Spleen (tissue), 13 donors: ENCODE measurements around the gene RGPD6. TPM values are rescaled to one million over a fixed set of nuclear protein-coding genes. Genes with fewer than 3 reads are reported as not detected.
"Not testable (repeated sequence)": the region's sequence is repeated elsewhere in the genome, so short reads cannot be mapped to it uniquely, and the experiment has no call there.

Experiments
- DNase-seq: peaks from one replicate; pipeline ENCODE4 v3.0.0-alpha.2; 2020
- H3K27ac ChIP-seq, 8 donors: fragments of 200-600 bp; sonication (generic) in 7 of 8; 1 replicate in 4 of 8; 2 replicates in 4 of 8; pipeline versions ENCODE4 v1.5.0 to v1.8.0; 2016 to 2021; ENCODE audit warnings: inconsistent platforms in 4 of 8, mild to moderate bottlenecking in 4 of 8, moderate library complexity in 1 of 8
- H3K27me3 ChIP-seq, 7 donors: fragments of 200-600 bp; sonication (generic) in 6 of 7; replicated peaks in 1 of 7; 1 replicate in 4 of 7; 2 replicates in 3 of 7; pipeline versions ENCODE4 v1.5.0 to v1.8.0; 2016 to 2021; ENCODE audit warnings: inconsistent platforms in 3 of 7, mild to moderate bottlenecking in 1 of 7
- H3K36me3 ChIP-seq, 6 donors: fragments of 200-600 bp; sonication (generic) in 5 of 6; 1 replicate in 4 of 6; 2 replicates in 2 of 6; pipeline versions ENCODE4 v1.5.0 to v1.8.0; 2016 to 2021; ENCODE audit warnings: inconsistent platforms in 2 of 6
- H3K4me1 ChIP-seq, 6 donors: fragments of 200-600 bp; sonication (generic) in 5 of 6; 1 replicate in 3 of 6; 2 replicates in 3 of 6; pipeline versions ENCODE4 v1.5.0 to v1.8.0; 2016 to 2021; ENCODE audit warnings: inconsistent platforms in 3 of 6
- H3K4me3 ChIP-seq, 8 donors: fragments of 200-600 bp; sonication (generic) in 7 of 8; 1 replicate in 4 of 8; 2 replicates in 4 of 8; pipeline versions ENCODE4 v1.5.0 to v1.8.0; 2016 to 2021; ENCODE audit warnings: inconsistent platforms in 4 of 8, mild to moderate bottlenecking in 4 of 8, moderate library complexity in 2 of 8
- H3K9me3 ChIP-seq, 8 donors: fragments of 200-600 bp; sonication (generic) in 7 of 8; 1 replicate in 4 of 8; 2 replicates in 4 of 8; pipeline versions ENCODE4 v1.5.0 to v1.8.0; 2016 to 2021; ENCODE audit warnings: inconsistent platforms in 4 of 8
- whole genome bisulfite sequencing, 5 donors: extraction: QIAGEN DNeasy Blood & Tissue Kit in 3 of 5; methylation state at CpG; one replicate each; pipeline versions ENCODE4 v1.1.5 to v1.1.7; 2013 to 2018; 5-methylcytosine and 5-hydroxymethylcytosine counted together
- intact Hi-C: fragments of 100-400 bp; cut with DNase I; formaldehyde crosslinking; loops from one replicate; pipeline ENCODE4 v1.15.0; 2023; ENCODE audit warnings: low total_unique reads
- long read RNA-seq, 2 donors: transcript quantifications; one replicate each; lab custom pipeline, GENCODE V29; 2026
- polyA plus RNA-seq, 3 donors: library from polyadenylated mRNA; stranded (reverse); fragments of 200-250 nt; gene quantifications; one replicate each; pipeline ENCODE4 v1.2.1, GENCODE V29; 2013
- total RNA-seq, 7 donors: library from RNA; depleted of rRNA in 3 of 7; stranded (reverse); fragments of >200 nt in 3 of 7; fragmentation: NEBNext Ultra II Directional in 4 of 7; extraction: Animal tissue kit (Norgen Biotek cat#: 25700) in 4 of 7; gene quantifications; one replicate each; pipeline versions ENCODE4 v1.1.0 to v1.2.1, GENCODE V29; 2016 to 2021
- donor health status: healthy with polysubstance abuse.
- donor health status: DM: no; HTN: no; CAD: no; lungs with moderate emphysema.
- donor health status: DM: no; HTN: no; CAD: no.
- donor health status: Bipolar disorder and iron deficiency.
- donor health status: healthy.
- donor health status: DM: no; HTN: no; CAD: no.
- donor health status: DM: yes; HTN: yes; CAD: no.

RGPD6 gene
- total RNA-seq (10 to 100 TPM; 24.4 to 66.0 (median 49.2) TPM), polyA plus RNA-seq (1 to 10 TPM; 1.6 to 7.2 (median 3.2) TPM)
- long read RNA-seq, donor 1 = 0 reads
- long read RNA-seq, donor 2 = 0 reads

DNA sequence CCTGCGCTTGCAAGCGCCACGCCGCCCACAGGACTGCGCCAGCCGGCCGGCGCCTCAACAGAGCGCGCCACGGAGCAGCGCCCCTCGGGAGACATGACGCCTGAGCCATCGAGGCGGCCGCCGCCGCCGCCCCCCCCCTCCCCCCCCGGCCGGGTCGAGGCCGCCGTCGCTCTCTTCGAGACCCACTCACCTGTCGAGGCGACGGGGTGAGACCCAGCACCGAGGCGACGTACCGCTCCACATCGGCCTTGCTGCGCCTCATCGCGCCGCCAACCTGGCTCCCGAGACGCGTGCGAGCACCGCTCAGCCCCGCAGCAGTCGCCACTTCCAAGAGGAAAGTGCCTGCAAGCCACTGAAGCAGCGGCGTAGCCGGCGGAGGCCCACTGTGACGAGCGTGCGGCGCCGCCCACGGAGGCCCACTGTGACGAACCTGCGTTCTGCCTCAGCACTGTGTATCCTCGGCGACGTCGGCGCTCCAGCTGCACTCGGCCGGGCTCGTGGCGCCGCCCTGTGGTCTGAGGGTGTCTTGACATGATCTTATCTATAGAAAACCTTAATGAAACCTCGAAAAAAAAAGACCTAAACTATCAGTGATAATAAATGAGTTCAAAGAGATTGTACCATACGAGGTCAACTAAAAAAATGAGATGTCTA is at the start of gene RGPD6:
Gene RGPD6, minus strand, starts transcription at position 460 of the 654 bp plus-strand sequence. Its CDS starts 198 bp downstream, at position 262.
- peak; percentile 45 for DNase-seq
- H3K27ac ChIP-seq, H3K4me3 ChIP-seq, H3K9me3 ChIP-seq, H3K4me1 ChIP-seq, intact Hi-C loops, H3K27me3 ChIP-seq, H3K36me3 ChIP-seq: not testable (repeated sequence)
- 1% methylated on average over 10 of the region's 70 CpGs; no CpG with 5 or more reads in 4 of the 5 donors for WGBS, 5 donors

- intact Hi-C loops, H3K27me3 ChIP-seq, H3K4me1 ChIP-seq, H3K9me3 ChIP-seq, H3K27ac ChIP-seq, H3K4me3 ChIP-seq, DNase-seq, H3K36me3 ChIP-seq: not testable (repeated sequence)
- 50 to 88% (median 70%) methylated on average over 1 to 2 of the region's 9 CpGs for WGBS, 5 donors
Observed at GRCh38 chr2:110619326-110619939, 42.4 kb upstream of the RGPD6 start.

DNA sequence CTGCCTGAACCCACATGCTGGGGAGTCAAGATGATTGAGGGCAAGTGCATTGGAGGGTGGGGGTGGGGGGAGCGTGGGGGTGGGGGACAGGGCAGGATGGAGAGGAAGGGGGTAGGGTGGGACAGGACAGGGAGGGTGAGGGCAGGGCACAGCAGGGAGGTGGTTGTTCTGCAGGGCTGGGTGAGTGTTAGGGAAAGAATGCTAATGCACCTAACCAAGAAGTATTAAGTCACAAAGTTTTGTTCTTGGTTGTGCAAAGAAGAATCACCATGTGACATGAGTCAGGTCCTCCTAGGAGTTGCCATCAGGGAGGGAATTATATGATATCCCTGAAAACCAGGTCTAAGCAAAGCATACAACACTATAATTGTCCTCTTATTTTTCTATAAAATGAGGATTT is 36.9 kb upstream of the RGPD6 start:
- H3K27ac ChIP-seq, DNase-seq, H3K4me1 ChIP-seq, H3K9me3 ChIP-seq, H3K27me3 ChIP-seq, intact Hi-C loops, H3K36me3 ChIP-seq, H3K4me3 ChIP-seq: not testable (repeated sequence)
- no CpG with 5 or more reads among the region's 1 CpG for WGBS, 5 donors

- H3K4me1 ChIP-seq, H3K27me3 ChIP-seq, H3K9me3 ChIP-seq, H3K27ac ChIP-seq, intact Hi-C loops, H3K36me3 ChIP-seq: not testable (repeated sequence)
- DNase-seq = peak; percentile 65
- H3K4me3 ChIP-seq = peak overlapping the region in 1 of 8 donors; percentile 53
- WGBS, 5 donors = 0 to 1% (median 0%) methylated on average over 18 to 49 of the region's 94 CpGs; no CpG with 5 or more reads in 2 of the 5 donors
Observed at GRCh38 chr2:110610613-110611250, 33.7 kb upstream of the RGPD6 start.

GRCh38 chr2:110609843-110610612 is 33.0 kb upstream of the RGPD6 start:
- H3K4me3 ChIP-seq = peak overlapping the region in 1 of 8 donors; percentile 53
- H3K36me3 ChIP-seq, H3K27ac ChIP-seq, intact Hi-C loops, H3K9me3 ChIP-seq, H3K4me1 ChIP-seq, H3K27me3 ChIP-seq, DNase-seq: not testable (repeated sequence)
- 2 to 7% (median 3%) methylated on average over 8 to 15 of the region's 45 CpGs; no CpG with 5 or more reads in 2 of the 5 donors for WGBS, 5 donors

- DNase-seq, intact Hi-C loops, H3K9me3 ChIP-seq, H3K27me3 ChIP-seq, H3K36me3 ChIP-seq, H3K4me3 ChIP-seq, H3K4me1 ChIP-seq, H3K27ac ChIP-seq: not testable (repeated sequence)
- WGBS, 5 donors = no CpG with 5 or more reads among the region's 8 CpGs
Observed at GRCh38 chr2:110608788-110609502, 31.9 kb upstream of the RGPD6 start.

GRCh38 chr2:110605057-110605456 is 28.0 kb upstream of the RGPD6 start:
- 68 to 88% (median 82%) methylated on average over 6 to 8 of the region's 12 CpGs; no CpG with 5 or more reads in 1 of the 5 donors for WGBS, 5 donors
- intact Hi-C loops = not testable (repeated sequence)

DNA sequence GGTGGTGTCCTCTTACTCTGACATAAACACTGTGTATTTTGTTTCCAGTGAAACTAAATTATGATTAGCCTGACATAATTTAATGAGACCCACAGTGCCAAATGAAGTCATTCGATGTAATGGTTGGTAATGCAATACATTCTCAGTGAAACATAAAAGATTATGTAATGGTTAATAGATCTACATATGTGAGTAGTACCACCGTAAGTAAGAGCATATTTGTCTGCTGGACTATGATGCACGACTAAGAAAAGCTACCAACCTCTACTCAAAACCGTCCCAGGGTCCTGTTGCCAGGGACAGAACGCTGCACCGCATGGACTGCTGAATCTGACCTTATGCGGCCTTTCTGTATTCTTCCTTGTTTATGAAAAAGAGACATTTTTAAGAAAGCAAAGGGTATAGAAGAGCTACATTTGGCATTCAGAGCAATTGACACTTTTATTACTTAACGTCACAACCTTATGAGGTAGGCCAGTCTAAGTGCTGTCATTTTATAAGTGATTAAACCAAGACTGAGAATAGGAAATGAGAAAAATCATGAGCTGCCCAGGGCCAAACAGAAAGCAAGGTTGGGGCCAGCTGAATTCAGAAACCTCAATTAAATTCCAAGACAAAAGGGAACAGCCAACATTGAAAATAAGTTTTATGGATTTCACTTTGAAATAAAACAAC is 27.0 kb upstream of the RGPD6 start:
- H3K27me3 ChIP-seq, H3K9me3 ChIP-seq, H3K4me1 ChIP-seq, H3K27ac ChIP-seq, H3K4me3 ChIP-seq, intact Hi-C loops, DNase-seq, H3K36me3 ChIP-seq: not testable (repeated sequence)
- 100% methylated on average over 1 of the region's 8 CpGs; no CpG with 5 or more reads in 4 of the 5 donors for WGBS, 5 donors

More at GRCh38 chr2:110605057-110605456, 28.0 kb upstream of the RGPD6 start:
- not testable (repeated sequence) for H3K27ac ChIP-seq, H3K4me1 ChIP-seq, H3K27me3 ChIP-seq, H3K36me3 ChIP-seq, H3K9me3 ChIP-seq, H3K4me3 ChIP-seq
- DNase-seq = peak; percentile 62

DNA sequence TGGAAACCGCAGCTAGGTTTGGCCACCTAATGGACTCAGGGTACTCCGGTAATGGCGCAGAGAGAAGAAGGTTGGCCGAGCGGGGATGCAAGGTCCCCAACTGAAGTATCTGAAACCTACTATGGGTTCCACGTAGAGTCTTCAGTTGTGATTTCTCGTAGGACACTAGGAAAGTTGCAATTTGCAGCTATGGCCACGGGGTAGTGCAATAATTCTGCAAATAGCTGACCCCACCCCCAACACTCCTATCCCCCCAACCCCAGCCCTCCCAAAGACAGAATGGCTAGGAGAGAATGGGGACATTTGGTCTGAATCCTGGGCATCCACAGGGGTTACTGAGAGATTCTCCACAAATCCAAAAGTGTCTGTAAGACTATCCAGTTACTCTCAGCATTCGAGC is 25.1 kb upstream of the RGPD6 start:
- 78 to 97% (median 93%) methylated on average over 5 of the region's 9 CpGs; no CpG with 5 or more reads in 1 of the 5 donors for WGBS, 5 donors
- H3K27ac ChIP-seq, intact Hi-C loops, DNase-seq, H3K4me1 ChIP-seq, H3K4me3 ChIP-seq, H3K27me3 ChIP-seq, H3K36me3 ChIP-seq, H3K9me3 ChIP-seq: not testable (repeated sequence)

DNA sequence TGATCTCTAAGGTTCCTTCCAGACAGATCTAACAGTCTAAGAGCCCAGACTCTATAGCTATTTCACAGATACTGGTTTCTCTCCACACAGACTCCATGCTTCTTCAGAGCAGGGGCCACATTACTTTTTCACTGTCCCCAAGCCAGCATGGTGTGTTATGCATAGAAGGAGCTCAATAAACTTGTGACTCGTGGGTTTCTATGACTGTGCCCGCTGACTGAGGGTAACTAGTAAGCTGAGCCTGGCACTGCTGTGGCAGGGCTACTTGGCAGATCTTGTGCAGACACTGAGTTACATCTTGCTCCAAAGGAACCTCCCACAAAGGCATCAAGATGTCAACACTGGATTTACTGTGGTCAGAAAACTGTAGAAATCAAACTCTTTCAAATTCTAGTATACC is 15.0 kb upstream of the RGPD6 start:
- DNase-seq, H3K36me3 ChIP-seq, H3K4me3 ChIP-seq, H3K27me3 ChIP-seq, H3K4me1 ChIP-seq, H3K9me3 ChIP-seq, H3K27ac ChIP-seq, intact Hi-C loops: not testable (repeated sequence)
- WGBS, 5 donors = no CpG with 5 or more reads among the region's 2 CpGs
